GM12875 (cell line): ENCODE data around the gene FLRT1.

Experiments
- H3K4me3 ChIP-seq: one replicate; pipeline ENCODE4 v1.5.1; 2011; ENCODE audit warnings: low read depth, low read length, control low read depth
- CTCF ChIP-seq: IDR thresholded peaks from 2 replicates; pipeline ENCODE4 v1.5.1; 2011; ENCODE audit warnings: low read depth, mild to moderate bottlenecking, control low read depth, inconsistent platforms, low read length, moderate library complexity, borderline replicate concordance; ENCODE audit not compliant: insufficient read depth

Gene FLRT1

GRCh38 chr11:64019106-64020037 lies 16.4 kb upstream of the FLRT1 start:
- no peak overlapping the region for H3K4me3 ChIP-seq
- no peak for TF ChIP-seq CTCF

- TF ChIP-seq CTCF = no peak
- H3K4me3 ChIP-seq = no peak overlapping the region
Measured at GRCh38 chr11:64020976-64021756, 14.6 kb upstream of the FLRT1 start.

GRCh38 chr11:64021757-64022093 lies 14.0 kb upstream of the FLRT1 start:
- TF ChIP-seq CTCF = no peak
- no peak overlapping the region for H3K4me3 ChIP-seq

GRCh38 chr11:64022125-64022784 lies 13.5 kb upstream of the FLRT1 start:
- no peak for TF ChIP-seq CTCF

GRCh38 chr11:64023712-64024710 lies 11.7 kb upstream of the FLRT1 start:
- no peak for TF ChIP-seq CTCF
- H3K4me3 ChIP-seq = no peak overlapping the region

More at GRCh38 chr11:64022125-64022784, 13.5 kb upstream of the FLRT1 start:
- H3K4me3 ChIP-seq = no peak overlapping the region

- H3K4me3 ChIP-seq = no peak overlapping the region
- TF ChIP-seq CTCF = no peak
Measured at GRCh38 chr11:64025205-64025604, 10.5 kb upstream of the FLRT1 start.
